Body of pancreas (tissue), 4 donors: Measurements from ENCODE around the gene CD164L2. TPM values are rescaled to one million over a fixed set of nuclear protein-coding genes. Genes with fewer than 3 reads are reported as not detected.

Experiments used
- ATAC-seq: fragments of 150-250 bp; one replicate; pipeline ENCODE4 v1.9.1; 2016
- DNase-seq, 4 donors: peaks; one replicate each; pipeline ENCODE4 v3.0.0-alpha.2; 2019
- H3K27ac ChIP-seq, 4 donors: fragments of 200-600 bp; sonication (generic); 1 replicate in 3 of 4; 2 replicates in 1 of 4; pipeline versions ENCODE4 v1.5.1 to v1.6.1; 2016 to 2019; ENCODE audit warnings: mild to moderate bottlenecking in 1 of 4, mixed read lengths in 1 of 4, moderate library complexity in 1 of 4
- H3K27me3 ChIP-seq, 2 donors: fragments of 200-600 bp; sonication (generic); one replicate each; pipeline ENCODE4 v1.6.0; 2016; ENCODE audit warnings: mild to moderate bottlenecking in 1 of 2
- H3K36me3 ChIP-seq, 2 donors: fragments of 200-600 bp; sonication (generic); replicated peaks in 1 of 2; 2 replicates each; pipeline ENCODE4 v1.5.1; 2016; ENCODE audit warnings: low read depth in 2 of 2; ENCODE audit not compliant: insufficient read depth in 1 of 2
- H3K4me1 ChIP-seq: fragments of 200-600 bp; sonication (generic); one replicate; pipeline ENCODE4 v1.6.0; 2016
- H3K4me3 ChIP-seq, 2 donors: fragments of 200-600 bp; sonication (generic); 1 replicate in 1 of 2; 2 replicates in 1 of 2; pipeline ENCODE4 v1.5.1; 2016 to 2019
- H3K9me3 ChIP-seq, 3 donors: fragments of 200-600 bp; sonication (generic); 1 replicate in 2 of 3; 2 replicates in 1 of 3; pipeline ENCODE4 v1.5.1; 2016
- CTCF ChIP-seq, 7 experiments: fragments of 450-650 bp in 4 of 7; fragments of 200-600 bp in 3 of 7; sonication (generic) in 3 of 7; IDR thresholded peaks; one replicate each; pipeline ENCODE4 v1.5.1; 2016 to 2019; ENCODE audit warnings: antibody characterized with exemption in 7 of 7
- POLR2A ChIP-seq, 3 donors: fragments of 450-650 bp; IDR thresholded peaks; one replicate each; pipeline ENCODE4 v1.6.1; 2016; ENCODE audit warnings: antibody characterized with exemption in 3 of 3, mild to moderate bottlenecking in 2 of 3
- WGBS, 2 donors: methylation state at CpG; one replicate each; pipeline ENCODE4 v1.1.5; 2017; 5-methylcytosine and 5-hydroxymethylcytosine counted together
- intact Hi-C: fragments of 100-400 bp; cut with DNase I; formaldehyde crosslinking; loops from one replicate; pipeline ENCODE4 v1.15.1; 2023
- total RNA-seq, 2 donors: library from RNA; depleted of rRNA; stranded (reverse); fragments of >200 nt; gene quantifications; one replicate each; pipeline ENCODE4 v1.1.0, GENCODE V29; 2016

Gene CD164L2
- total RNA-seq, 2 donors from 2014 or later = 1.3 TPM; not detected in 1

- WGBS, 2 donors = 42 to 50% methylated on average over 1 of the region's 1 CpG
- Histone ChIP-seq H3K36me3 (no peaks in the 10 kb centered on the region), H3K4me3 (no peak overlapping the region), H3K27me3 (no peaks in the 10 kb centered on the region), H3K27ac (peak overlapping the region in 1 of 4 donors; percentile 20), H3K4me1 (peaks cover 19% of the 10 kb centered on the region), H3K9me3 (no peaks in the 10 kb centered on the region)
- intact Hi-C loops = loop anchor here (2.0 to 5.0 kb wide), 3 partner anchors 38 to 212 kb away; no protein-coding TSS in a partner anchor
- no peak for DNase-seq
- ATAC-seq = no peak
- TF ChIP-seq POLR2A (IDR thresholded peaks at IDR 0.05) = no peak
- TF ChIP-seq CTCF (IDR thresholded peaks at IDR 0.05) = no peak
Observed at GRCh38 chr1:27394925-27395324, 11.8 kb upstream of the CD164L2 start.

- H3K27me3 ChIP-seq = no peaks in the 10 kb centered on the region
- no peak for ATAC-seq
- H3K27ac ChIP-seq = no peak overlapping the region
- TF ChIP-seq CTCF (IDR thresholded peaks at IDR 0.05) (no peak), POLR2A (IDR thresholded peaks at IDR 0.05) (no peak)
- H3K9me3 ChIP-seq = no peaks in the 10 kb centered on the region
- 90 to 91% methylated on average over 8 to 9 of the region's 9 CpGs for WGBS, 2 donors
- H3K4me3 ChIP-seq = no peak overlapping the region
- no peaks in the 10 kb centered on the region for H3K36me3 ChIP-seq
- intact Hi-C loops = loop anchor here (2.0 to 5.0 kb wide), 3 partner anchors 37 to 213 kb away; no protein-coding TSS in a partner anchor
- no peak for DNase-seq
- H3K4me1 ChIP-seq = peaks cover 19% of the 10 kb centered on the region
Observed at GRCh38 chr1:27394282-27394658, 11.1 kb upstream of the CD164L2 start.

- Histone ChIP-seq H3K4me3 (no peak overlapping the region), H3K4me1 (peaks cover 19% of the 10 kb centered on the region), H3K27ac (no peak overlapping the region), H3K9me3 (no peaks in the 10 kb centered on the region), H3K36me3 (no peaks in the 10 kb centered on the region), H3K27me3 (no peaks in the 10 kb centered on the region)
- no peak for DNase-seq
- intact Hi-C loops = loop anchor here (2.0 to 5.0 kb wide), 3 partner anchors 36 to 214 kb away; no protein-coding TSS in a partner anchor
- ATAC-seq = no peak
- TF ChIP-seq CTCF (IDR thresholded peaks at IDR 0.05) (no peak), POLR2A (IDR thresholded peaks at IDR 0.05) (no peak)
- WGBS, 2 donors = 84 to 91% methylated on average over 8 to 17 of the region's 18 CpGs
Observed at GRCh38 chr1:27393641-27394281, 10.6 kb upstream of the CD164L2 start.

- peak overlapping the region in 3 of 4 donors; percentile 20 to 53 (median 49) for H3K27ac ChIP-seq
- TF ChIP-seq CTCF (IDR thresholded peaks at IDR 0.05) (no peak), POLR2A (IDR thresholded peaks at IDR 0.05) (no peak)
- WGBS, 2 donors = 46 to 60% methylated on average over 25 to 27 of the region's 30 CpGs
Observed at GRCh38 chr1:27392778-27393635, 9.9 kb upstream of the CD164L2 start.

More at GRCh38 chr1:27392778-27393635, 9.9 kb upstream of the CD164L2 start:
- Histone ChIP-seq H3K36me3 (no peaks in the 10 kb centered on the region), H3K27me3 (no peaks in the 10 kb centered on the region), H3K9me3 (no peaks in the 10 kb centered on the region), H3K4me1 (peaks cover 22% of the 10 kb centered on the region), H3K4me3 (peak overlapping the region in 1 of 2 donors; percentile 23)
- intact Hi-C loops = loop anchor here (5.0 kb wide), 2 partner anchors 36 to 214 kb away; no protein-coding TSS in a partner anchor
- DNase-seq (no peak), ATAC-seq (no peak)
